Measurements from ENCODE around the gene MYL10. TPM values are rescaled to one million over a fixed set of nuclear protein-coding genes. Genes with fewer than 3 reads are reported as not detected.

MYL10 gene
- total and polyA plus RNA-seq, 2 donors (not counting 3 experiments of a cell fraction or from before 2014, with no cell fraction given), result not detected

DNA sequence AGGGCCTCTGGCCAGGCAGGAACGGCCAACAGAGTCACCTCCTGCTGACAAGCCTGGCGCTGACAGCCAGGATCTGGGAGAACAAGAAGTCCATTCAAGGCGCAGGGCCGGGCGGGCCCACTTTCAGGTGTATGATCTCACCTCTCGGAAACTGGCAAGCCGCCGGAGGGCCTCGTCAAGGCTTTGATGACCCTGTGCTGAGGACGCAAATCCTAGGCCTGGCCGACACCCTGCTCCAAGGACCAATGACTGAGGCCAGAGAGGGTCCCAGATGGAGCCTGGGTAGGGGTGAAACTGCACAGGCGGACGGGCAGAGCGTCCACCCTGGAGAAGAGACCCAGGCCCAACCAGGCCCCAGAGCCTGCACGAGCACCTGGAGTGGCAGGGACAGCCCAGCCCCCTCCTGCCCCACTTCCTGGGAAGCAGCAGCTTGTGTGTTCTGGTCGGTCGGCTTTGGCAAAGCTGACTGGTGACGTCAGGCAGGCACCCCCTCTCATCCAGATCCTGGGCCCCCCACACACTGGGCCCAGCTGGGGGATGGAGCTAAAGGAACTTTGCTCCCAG is 30.6 kb downstream of the MYL10 start:
- H3K27me3 ChIP-seq (ENCODE audit: control insufficient read depth in 2 of 2, insufficient read depth in 2 of 2, low read length in 2 of 2), result peaks cover 0 to 5% of the 10 kb centered on the region in 2 experiments

DNA sequence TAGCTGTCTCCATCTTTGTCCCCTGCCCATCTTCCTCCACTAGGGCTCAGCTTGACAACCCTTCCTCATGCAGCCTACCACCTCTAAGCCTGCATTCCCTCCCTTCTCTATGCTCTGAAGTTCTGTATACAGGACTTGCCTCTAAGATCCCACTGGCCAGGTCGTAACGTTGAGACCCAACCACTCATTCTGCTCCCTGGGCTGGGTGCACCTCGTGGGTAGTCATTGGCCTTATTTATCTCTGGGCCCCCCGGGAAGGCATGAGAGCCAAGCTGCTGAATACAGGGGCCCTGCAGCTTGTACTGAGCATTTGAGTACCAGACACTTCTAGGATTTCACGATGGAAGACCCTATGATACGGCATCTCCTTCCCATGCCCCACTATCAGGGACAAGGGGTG is 31.2 kb downstream of the MYL10 start:
- H3K27me3 ChIP-seq (ENCODE audit: control insufficient read depth in 2 of 2, insufficient read depth in 2 of 2, low read length in 2 of 2), result peaks cover 0 to 5% of the 10 kb centered on the region in 2 experiments
- no peak overlapping the region for H3K27ac ChIP-seq (ENCODE audit: insufficient read depth, low read depth, low read length)
- dilution Hi-C loops (cut with MboI; ENCODE audit: extremely low pct_ligation_motif_present, low sequenced_read_pairs), result no loop called here
- POLR2A ChIA-PET, result no interaction called here
- intact Hi-C loops (cut with micrococcal nuclease), result no loop called here
- CTCF ChIA-PET, result interaction anchor here (0.5 kb wide), 1 partner anchor 19 kb away, joined by 4 read pairs; no protein-coding TSS in a partner anchor
- H3K9me3 ChIP-seq (replicated peaks; ENCODE audit: control insufficient read depth, insufficient read depth, low read length), result no peaks in the 10 kb centered on the region
- H3K9ac ChIP-seq (replicated peaks; ENCODE audit: extremely low read depth, insufficient read depth, low read length), result no peak overlapping the region
- H3K79me2 ChIP-seq (ENCODE audit: control insufficient read depth, insufficient read depth, low read length), result no peaks in the 10 kb centered on the region
- no peaks in the 10 kb centered on the region for H3K4me1 ChIP-seq (ENCODE audit: control insufficient read depth, extremely low read depth, insufficient read depth, low read length)
- no peak overlapping the region for H3K4me2 ChIP-seq (ENCODE audit: insufficient read depth, low read length)
- H3K4me3 ChIP-seq (replicated peaks in 1 of 3; ENCODE audit: insufficient read depth in 1 of 3, low read depth in 1 of 3, low read length in 3 of 3), result no peak overlapping the region
- no peaks in the 10 kb centered on the region for H3K9me1 ChIP-seq (replicated peaks; ENCODE audit: control insufficient read depth, extremely low read depth, insufficient read depth, low read length)
- H4K20me1 ChIP-seq (replicated peaks; ENCODE audit: control insufficient read depth, extremely low read depth, insufficient read depth, low read length), result no peaks in the 10 kb centered on the region
- no TSS peak for BruUV-seq (replicated peaks)
- no peak for DNase-seq (ENCODE audit: low read depth, low spot score)
- H2AFZ ChIP-seq (ENCODE audit: low read depth, low read length), result no peak overlapping the region
- H3K36me3 ChIP-seq (ENCODE audit: control insufficient read depth in 2 of 2, extremely low read depth in 1 of 2, insufficient read depth in 2 of 2, low read length in 2 of 2), result no peaks in the 10 kb centered on the region
- no peak for TF ChIP-seq MYC (IDR thresholded peaks at IDR 0.05; ENCODE audit: low read depth, low read length)
- no peak for TF ChIP-seq EZH2 (IDR thresholded peaks at IDR 0.05; ENCODE audit: borderline replicate concordance, low read depth, low read length, severe bottlenecking)
- TF ChIP-seq CTCF (IDR thresholded peaks at IDR 0.05; ENCODE audit: extremely low read depth in 1 of 2, insufficient read depth in 1 of 2, low read depth in 1 of 2, low read length in 2 of 2), result no peak
- TF ChIP-seq, protein P1, sequence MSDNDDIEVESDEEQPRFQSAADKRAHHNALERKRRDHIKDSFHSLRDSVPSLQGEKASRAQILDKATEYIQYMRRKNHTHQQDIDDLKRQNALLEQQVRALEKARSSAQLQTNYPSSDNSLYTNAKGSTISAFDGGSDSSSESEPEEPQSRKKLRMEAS (IDR thresholded peaks at IDR 0.05; ENCODE audit: insufficient read depth, insufficient read length), result no peak
- TF ChIP-seq GATA2 (IDR thresholded peaks at IDR 0.05; ENCODE audit: insufficient read depth, insufficient read length, low read depth, low read length), result no peak
- no peak for TF ChIP-seq POLR2A (IDR thresholded peaks at IDR 0.05; ENCODE audit: low read depth, low read length)
- no peak for TF ChIP-seq POLR2AphosphoS5 (IDR thresholded peaks at IDR 0.05; ENCODE audit: insufficient read depth, low read depth, low read length)
- TF ChIP-seq FOS (IDR thresholded peaks at IDR 0.05; ENCODE audit: borderline replicate concordance, insufficient read depth, low read length), result no peak
- TF ChIP-seq JUN (IDR thresholded peaks at IDR 0.05; ENCODE audit: borderline replicate concordance, insufficient read depth, insufficient read length, low read depth), result no peak
- no peak for FAIRE-seq

More for the DNA sequence above, 30.6 kb downstream of the MYL10 start:
- Histone ChIP-seq H3K9me1 (replicated peaks; ENCODE audit: control insufficient read depth, extremely low read depth, insufficient read depth, low read length) (no peaks in the 10 kb centered on the region), H3K4me3 (replicated peaks in 1 of 3; ENCODE audit: insufficient read depth in 1 of 3, low read depth in 1 of 3, low read length in 3 of 3) (no peak overlapping the region), H3K4me1 (ENCODE audit: control insufficient read depth, extremely low read depth, insufficient read depth, low read length) (no peaks in the 10 kb centered on the region), H3K4me2 (ENCODE audit: insufficient read depth, low read length) (no peak overlapping the region), H2AFZ (ENCODE audit: low read depth, low read length) (no peak overlapping the region), H3K27ac (ENCODE audit: insufficient read depth, low read depth, low read length) (no peak overlapping the region), H4K20me1 (replicated peaks; ENCODE audit: control insufficient read depth, extremely low read depth, insufficient read depth, low read length) (no peaks in the 10 kb centered on the region), H3K79me2 (ENCODE audit: control insufficient read depth, insufficient read depth, low read length) (no peaks in the 10 kb centered on the region), H3K9me3 (replicated peaks; ENCODE audit: control insufficient read depth, insufficient read depth, low read length) (no peaks in the 10 kb centered on the region), H3K36me3 (ENCODE audit: control insufficient read depth in 2 of 2, extremely low read depth in 1 of 2, insufficient read depth in 2 of 2, low read length in 2 of 2) (no peaks in the 10 kb centered on the region), H3K9ac (replicated peaks; ENCODE audit: extremely low read depth, insufficient read depth, low read length) (no peak overlapping the region)
- FAIRE-seq (no peak), DNase-seq (ENCODE audit: low read depth, low spot score) (no peak)
- CTCF ChIA-PET, result interaction anchor here (0.5 to 0.7 kb wide), 2 partner anchors 20 to 672 kb away, joined by 3 to 4 read pairs; no protein-coding TSS in a partner anchor
- TF ChIP-seq FOS (IDR thresholded peaks at IDR 0.05; ENCODE audit: borderline replicate concordance, insufficient read depth, low read length) (no peak), POLR2AphosphoS5 (IDR thresholded peaks at IDR 0.05; ENCODE audit: insufficient read depth, low read depth, low read length) (no peak)
- no TSS peak for BruUV-seq (replicated peaks)
- dilution Hi-C loops (cut with MboI; ENCODE audit: extremely low pct_ligation_motif_present, low sequenced_read_pairs), result no loop called here
- intact Hi-C loops (cut with micrococcal nuclease), result no loop called here
- POLR2A ChIA-PET, result no interaction called here

Data from endothelial cell of umbilical vein (primary cell).